ENCODE measurements around the gene NFASC. TPM values are rescaled to one million over a fixed set of nuclear protein-coding genes. Genes with fewer than 3 reads are reported as not detected.

Gene NFASC
- total RNA-seq, 2 donors from 2014 or later: 8.2 to 23.2 TPM

Other genes with a start within 250 kb of the NFASC start
- gene LRRN2, start 185.1 kb upstream of the NFASC start, total RNA-seq: 10 to 100 TPM in 1 of 2 donors, 1 to 10 TPM in 1; 5.6 to 23.0 TPM
- under 1 TPM; 0.15 to 0.64 TPM for gene CNTN2, start 172.3 kb downstream of the NFASC start, total RNA-seq
- gene TMEM81, start 213.6 kb downstream of the NFASC start, total RNA-seq: 1 to 10 TPM; 1.7 to 2.0 TPM

Measured in left colon (tissue), 2 donors.